ENCODE results near the gene ANKS3.

The ANKS3 gene

GRCh38 chr16:4663777-4664465 lies 70.2 kb downstream of the ANKS3 start:
- no peak for DNase-seq

DNA sequence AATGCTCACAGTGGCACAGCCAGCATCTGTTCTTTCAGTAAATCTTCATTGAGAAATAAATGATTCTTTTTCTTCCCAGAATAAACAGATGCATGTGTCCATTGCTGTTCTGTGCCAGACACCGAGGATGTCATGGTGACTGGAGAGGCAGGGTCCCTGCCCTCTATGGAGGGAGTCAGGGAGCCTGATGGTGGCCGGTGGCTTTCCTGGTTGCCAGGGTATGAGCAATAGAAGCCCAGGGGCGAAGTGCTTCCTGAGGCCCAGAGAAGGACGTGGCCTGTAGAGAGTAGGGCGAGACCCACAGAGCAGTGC lies 70.7 kb downstream of the ANKS3 start:
- no peak for DNase-seq

- no peak for DNase-seq
Measured at GRCh38 chr16:4661661-4662060, 72.4 kb downstream of the ANKS3 start.

GRCh38 chr16:4660454-4661007 lies 73.5 kb downstream of the ANKS3 start:
- no peak for DNase-seq

GRCh38 chr16:4659363-4660353 lies 74.4 kb downstream of the ANKS3 start:
- no peak for DNase-seq

- no peak for DNase-seq
Measured at GRCh38 chr16:4656695-4657686, 77.1 kb downstream of the ANKS3 start.

DNA sequence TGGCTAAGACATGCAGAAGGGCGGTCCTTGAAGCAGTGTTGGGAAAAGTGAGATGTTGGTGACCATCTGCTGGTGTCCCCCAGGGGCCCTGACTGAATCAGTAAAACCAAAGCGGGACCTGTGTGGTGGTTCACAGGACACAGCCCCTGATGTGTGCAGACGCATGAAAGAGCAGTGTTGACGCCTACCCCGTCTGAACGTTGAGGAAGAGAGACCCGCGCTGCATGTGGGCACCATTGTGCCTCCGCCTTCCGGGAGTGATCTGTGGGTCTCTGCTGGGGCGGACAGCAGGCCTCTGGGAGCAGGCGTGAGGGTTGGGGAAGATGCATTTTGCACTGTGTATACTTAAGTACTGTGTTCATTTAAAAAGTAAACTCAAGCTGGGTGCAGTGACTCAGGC lies 77.8 kb downstream of the ANKS3 start:
- DNase-seq = no peak

GRCh38 chr16:4655801-4656200 lies 78.3 kb downstream of the ANKS3 start:
- DNase-seq = no peak

DNA sequence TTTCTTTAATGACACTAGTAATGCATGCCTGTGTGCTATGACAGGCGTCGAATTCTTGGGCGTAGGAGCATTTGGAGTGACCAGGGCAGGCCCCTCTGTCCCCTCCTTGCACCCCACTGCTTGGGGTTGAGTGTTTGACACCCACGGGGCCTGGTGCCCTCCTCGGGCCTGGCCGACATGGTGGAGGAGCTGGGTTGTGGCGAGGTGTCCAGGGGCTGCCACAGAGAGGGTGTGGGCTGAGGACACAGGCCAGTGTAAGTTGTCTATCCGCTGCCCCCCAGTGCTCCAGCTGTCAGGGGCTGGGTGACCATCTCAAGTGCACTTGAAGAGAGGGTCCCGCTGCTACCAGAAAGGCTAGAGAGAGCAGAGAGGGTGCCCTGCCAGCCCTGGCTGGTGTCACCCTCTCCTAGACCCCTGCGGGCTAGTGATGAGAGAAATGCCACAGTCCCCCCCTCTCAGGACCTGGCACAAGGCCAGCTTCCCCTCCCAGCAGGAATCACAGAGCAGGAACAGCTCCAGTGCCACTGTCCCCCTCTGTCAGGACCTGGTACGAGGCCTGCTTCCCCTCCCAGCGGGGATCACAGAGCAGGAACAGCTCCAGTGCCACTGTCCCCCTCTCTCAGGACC lies 79.0 kb downstream of the ANKS3 start:
- DNase-seq = no peak

GRCh38 chr16:4654011-4654963 lies 79.8 kb downstream of the ANKS3 start:
- no peak for DNase-seq

GRCh38 chr16:4652561-4652960 lies 81.5 kb downstream of the ANKS3 start:
- no peak for DNase-seq

GRCh38 chr16:4651827-4652226 lies 82.2 kb downstream of the ANKS3 start:
- DNase-seq = no peak

DNA sequence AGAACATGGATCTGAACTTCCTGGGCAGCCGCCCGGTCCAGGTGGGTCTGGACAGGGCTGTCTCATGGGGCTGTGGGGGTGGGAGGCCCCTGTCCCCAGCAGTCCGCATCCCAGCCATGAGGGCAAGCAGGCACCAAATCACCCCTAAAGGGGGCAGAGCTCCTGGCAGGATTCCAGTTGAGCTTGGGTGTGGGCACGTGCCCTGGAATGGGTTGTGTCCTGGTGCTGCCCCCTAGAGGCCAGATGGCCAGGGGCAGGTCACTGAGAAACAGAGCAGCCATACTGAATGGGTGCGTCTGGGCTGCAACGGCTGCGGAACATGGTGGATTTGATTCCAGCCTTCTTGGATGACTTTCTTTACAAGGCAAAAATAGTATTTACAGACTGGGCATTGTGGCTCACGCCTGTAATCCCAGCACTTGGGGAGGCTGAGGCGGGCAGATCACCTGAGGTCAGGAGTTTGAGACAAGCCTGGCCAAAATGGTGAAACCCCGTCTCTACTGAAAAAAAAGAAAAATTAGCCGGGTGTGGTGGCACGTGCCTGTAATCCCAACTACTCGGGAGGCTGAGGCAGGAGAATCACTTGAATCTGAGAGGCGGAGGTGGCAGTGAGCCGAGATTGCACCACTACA lies 83.5 kb downstream of the ANKS3 start:
- peak; percentile 11 for DNase-seq

DNA sequence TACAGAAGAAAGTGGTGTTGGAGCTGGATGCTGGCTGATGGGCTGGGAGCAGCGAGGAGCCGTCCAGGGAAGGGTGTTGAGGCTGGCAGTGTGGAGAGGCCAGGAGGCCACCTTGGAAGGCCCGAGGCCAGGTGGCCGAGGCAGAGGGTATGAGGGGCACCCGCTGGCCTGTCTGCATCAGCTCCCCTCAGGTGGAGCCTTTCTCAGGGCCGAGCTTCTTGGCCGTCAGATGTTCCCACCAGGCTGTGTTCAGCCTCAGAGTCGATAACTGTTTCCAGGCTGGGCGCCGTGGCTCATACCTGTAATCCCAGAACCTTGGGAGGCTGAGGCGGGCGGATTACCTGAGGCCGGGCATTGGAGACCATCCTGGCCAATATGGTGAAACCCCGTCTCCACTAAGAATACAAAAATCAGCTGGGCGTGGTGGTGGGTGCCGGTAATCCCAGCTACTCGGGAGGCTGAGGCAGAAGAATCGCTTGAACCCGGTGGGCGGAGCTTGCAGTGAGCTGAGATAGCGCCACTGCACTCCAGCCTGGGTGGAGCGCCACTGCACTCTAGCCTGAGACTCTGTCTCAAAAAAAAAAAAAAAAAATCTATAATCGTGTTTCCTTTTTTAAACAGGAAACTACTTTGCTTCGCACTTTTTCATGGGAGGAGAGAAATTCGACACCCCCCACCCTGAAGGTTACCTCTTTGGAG lies 84.2 kb downstream of the ANKS3 start:
- no peak for DNase-seq

DNA sequence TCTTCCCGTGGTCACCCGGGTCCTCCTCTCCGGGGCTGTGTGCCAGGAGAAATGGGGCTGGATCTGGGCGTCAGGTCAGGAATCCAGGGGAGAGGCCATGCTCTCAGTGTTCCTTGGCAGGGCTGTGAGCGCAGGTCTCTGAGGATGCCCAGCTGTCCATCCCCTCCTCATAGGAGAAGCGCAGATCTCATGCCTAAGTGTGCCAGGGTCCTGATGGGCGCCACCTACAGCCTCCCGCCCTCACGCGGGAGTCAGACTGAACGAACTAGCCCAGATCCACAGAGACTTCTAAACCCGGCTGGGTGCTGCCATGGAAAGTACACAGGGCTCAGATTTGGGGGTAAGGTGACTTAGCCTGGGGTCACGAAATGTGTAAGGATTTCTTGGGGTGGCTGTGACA lies 85.2 kb downstream of the ANKS3 start:
- no peak for DNase-seq

GRCh38 chr16:4647644-4647980 lies 86.5 kb downstream of the ANKS3 start:
- no peak for DNase-seq

GRCh38 chr16:4646773-4647643 lies 87.1 kb downstream of the ANKS3 start:
- no peak for DNase-seq

All from NCI-H748 treated with DMSO at 0.1 percent for 48 hours (cell line).